ENCODE data around the gene ACTN1.

The ACTN1 gene

GRCh38 chr14:68951035-68951797, 27.9 kb downstream of the ACTN1 start:
- in situ Hi-C loops (cut with MboI; ENCODE audit: low sequenced_read_pairs, unreplicated experiment), result no loop called here
- no peak for DNase-seq (ENCODE audit: low spot score)
- TF ChIP-seq CTCF (IDR thresholded peaks at IDR 0.05; ENCODE audit: borderline replicate concordance, control extremely low read depth, extremely low read depth, insufficient read depth, missing control alignments), result no peak

GRCh38 chr14:68950111-68950510, 29.0 kb downstream of the ACTN1 start:
- DNase-seq (ENCODE audit: low spot score), result no peak
- no peak for TF ChIP-seq CTCF (IDR thresholded peaks at IDR 0.05; ENCODE audit: borderline replicate concordance, control extremely low read depth, extremely low read depth, insufficient read depth, missing control alignments)
- in situ Hi-C loops (cut with MboI; ENCODE audit: low sequenced_read_pairs, unreplicated experiment), result no loop called here

DNA sequence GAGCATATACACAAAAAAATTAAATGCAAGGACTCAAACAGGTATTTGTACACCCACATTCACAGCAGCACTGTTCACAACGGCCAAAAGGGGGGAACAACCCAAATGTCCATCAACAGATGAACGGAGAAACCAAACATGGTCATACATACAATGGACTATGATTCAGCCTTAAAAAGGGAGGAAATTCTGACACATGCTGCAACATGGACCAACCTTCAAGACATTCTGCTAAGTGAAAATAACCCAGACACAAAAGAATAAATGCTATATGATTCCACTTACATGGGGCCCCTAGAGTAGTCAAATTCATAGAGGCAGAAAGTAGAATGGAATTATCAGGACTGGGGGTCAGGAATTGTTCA, 29.5 kb downstream of the ACTN1 start:
- no peak for TF ChIP-seq CTCF (IDR thresholded peaks at IDR 0.05; ENCODE audit: borderline replicate concordance, control extremely low read depth, extremely low read depth, insufficient read depth, missing control alignments)
- in situ Hi-C loops (cut with MboI; ENCODE audit: low sequenced_read_pairs, unreplicated experiment), result no loop called here
- no peak for DNase-seq (ENCODE audit: low spot score)

- DNase-seq (ENCODE audit: low spot score), result no peak
- in situ Hi-C loops (cut with MboI; ENCODE audit: low sequenced_read_pairs, unreplicated experiment), result no loop called here
- no peak for TF ChIP-seq CTCF (IDR thresholded peaks at IDR 0.05; ENCODE audit: borderline replicate concordance, control extremely low read depth, extremely low read depth, insufficient read depth, missing control alignments)
Measured at GRCh38 chr14:68948686-68949600, 30.2 kb downstream of the ACTN1 start.

- in situ Hi-C loops (cut with MboI; ENCODE audit: low sequenced_read_pairs, unreplicated experiment), result no loop called here
- no peak for TF ChIP-seq CTCF (IDR thresholded peaks at IDR 0.05; ENCODE audit: borderline replicate concordance, control extremely low read depth, extremely low read depth, insufficient read depth, missing control alignments)
- no peak for DNase-seq (ENCODE audit: low spot score)
Measured at GRCh38 chr14:68947802-68948201, 31.3 kb downstream of the ACTN1 start.

- TF ChIP-seq CTCF (IDR thresholded peaks at IDR 0.05; ENCODE audit: borderline replicate concordance, control extremely low read depth, extremely low read depth, insufficient read depth, missing control alignments), result no peak
- DNase-seq (ENCODE audit: low spot score), result no peak
- in situ Hi-C loops (cut with MboI; ENCODE audit: low sequenced_read_pairs, unreplicated experiment), result no loop called here
Measured at GRCh38 chr14:68946489-68946822, 32.6 kb downstream of the ACTN1 start.

Measured in GM13976 (cell line).